Prostate gland (tissue), 1 donor: ENCODE data around the gene CRY2.

Experiments
- POLR2A ChIP-seq: fragments of 450-650 bp; IDR thresholded peaks from one replicate; pipeline ENCODE4 v1.6.1; 2016; ENCODE audit warnings: antibody characterized with exemption, mild to moderate bottlenecking
- POLR2AphosphoS5 ChIP-seq: sonication (generic); formaldehyde crosslinking; IDR thresholded peaks from one replicate; pipeline ENCODE4 v1.6.1; 2017; ENCODE audit warnings: antibody characterized with exemption

DNA sequence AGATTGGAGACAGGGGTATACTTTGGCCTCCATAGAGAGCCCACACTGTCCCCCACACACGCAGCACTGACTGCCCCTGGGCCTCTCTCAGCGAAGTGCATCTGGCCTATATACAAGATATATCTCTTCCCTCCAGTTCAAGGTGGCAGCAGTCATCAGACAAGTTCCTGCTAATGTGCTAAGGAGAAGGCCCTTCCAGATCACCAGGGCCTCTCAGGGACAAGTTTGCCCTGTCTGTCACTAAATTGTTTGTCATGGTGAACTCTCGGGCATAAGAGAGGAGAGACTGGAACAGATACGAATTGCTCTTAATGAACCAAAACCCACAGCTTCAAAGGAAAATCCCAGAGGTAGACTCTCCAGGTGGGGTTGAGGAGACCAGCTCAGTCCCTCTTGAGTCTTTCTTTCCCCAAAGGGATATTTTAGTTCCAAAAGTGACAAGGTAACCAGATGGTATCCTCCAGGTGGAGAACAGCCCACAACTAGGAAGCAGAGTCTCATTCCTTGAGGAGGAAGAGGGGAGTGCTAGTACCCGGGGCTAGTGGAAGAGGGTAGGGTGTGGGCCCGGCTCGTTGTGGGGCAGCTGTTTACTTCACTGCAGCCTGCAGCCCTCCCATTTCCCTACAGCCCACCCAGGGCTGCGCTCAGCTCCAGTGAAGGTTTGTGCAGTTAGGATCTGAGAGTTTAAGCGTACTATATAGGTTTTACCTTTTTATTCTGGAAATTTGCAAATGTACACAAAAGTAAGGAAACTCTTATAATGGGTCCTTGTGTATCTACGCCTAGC is 44.6 kb upstream of the CRY2 start:
- TF ChIP-seq POLR2A = no peak
- no peak for TF ChIP-seq POLR2AphosphoS5
